ENCODE data around the gene PABPN1. TPM values are rescaled to one million over a fixed set of nuclear protein-coding genes. Genes with fewer than 3 reads are reported as not detected.
A peak's percentile ranks its signal among the peaks of the same experiment; 100 is the strongest.

PABPN1 gene
- total and polyA plus RNA-seq, 2 of the 13 experiments (the other 11 are each of a cell fraction or from before 2014, with no cell fraction given), result 233 to 524 TPM

GRCh38 chr14:23322568-23323517 lies 1.6 kb downstream of the PABPN1 start (continued):
- 0 out of 2 replicates have a peak, but pooled peaks have one; percentile 29 for TF ChIP-seq ZMYM2 (CRISPR knock-in tag; IDR thresholded peaks at IDR 0.05)
- no peak for TF ChIP-seq RBM39 (IDR thresholded peaks at IDR 0.05; ENCODE audit: low read depth, low read length, poor library complexity, severe bottlenecking)
- 0 out of 2 replicates have a peak, but pooled peaks have one; percentile 50 for TF ChIP-seq KDM4B (CRISPR knock-in tag; IDR thresholded peaks at IDR 0.05)
- peak; percentile 28 for TF ChIP-seq U2AF1 (optimal IDR thresholded peaks at IDR 0.05; ENCODE audit: low read depth, low read length)
- TF ChIP-seq SP2 (CRISPR knock-in tag; IDR thresholded peaks at IDR 0.05), result 0 out of 2 replicates have a peak, but pooled peaks have one; percentile 59
- TF ChIP-seq, protein P1, sequence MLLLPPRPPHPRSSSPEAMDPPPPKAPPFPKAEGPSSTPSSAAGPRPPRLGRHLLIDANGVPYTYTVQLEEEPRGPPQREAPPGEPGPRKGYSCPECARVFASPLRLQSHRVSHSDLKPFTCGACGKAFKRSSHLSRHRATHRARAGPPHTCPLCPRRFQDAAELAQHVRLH (CRISPR knock-in tag; IDR thresholded peaks at IDR 0.05; ENCODE audit: borderline replicate concordance, low read depth), result peak; percentile 51; the same call in 1 of the 2 replicates
- TF ChIP-seq NFE2L2 (IDR thresholded peaks at IDR 0.05; ENCODE audit: low read length), result no peak
- TF ChIP-seq, protein P2, sequence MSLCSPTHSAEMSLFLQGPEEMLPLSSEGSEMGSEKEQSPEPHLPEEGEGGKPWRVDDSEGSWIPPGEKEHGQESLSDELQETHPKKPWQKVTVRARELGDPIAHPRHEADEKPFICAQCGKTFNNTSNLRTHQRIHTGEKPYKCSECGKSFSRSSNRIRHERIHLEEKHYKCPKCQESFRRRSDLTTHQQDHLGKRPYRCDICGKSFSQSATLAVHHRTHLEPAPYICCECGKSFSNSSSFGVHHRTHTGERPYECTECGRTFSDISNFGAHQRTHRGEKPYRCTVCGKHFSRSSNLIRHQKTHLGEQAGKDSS (CRISPR knock-in tag; IDR thresholded peaks at IDR 0.05; ENCODE audit: borderline replicate concordance, low read depth), result peak; percentile 82
- 0 out of 2 replicates have a peak, but pooled peaks have one; percentile 2 for TF ChIP-seq ZNF160 (CRISPR knock-in tag; IDR thresholded peaks at IDR 0.05)
- 0 out of 2 replicates have a peak, but pooled peaks have one; percentile 8 for TF ChIP-seq ZNF710 (CRISPR knock-in tag; IDR thresholded peaks at IDR 0.05; ENCODE audit: borderline replicate concordance)
- TF ChIP-seq NONO (IDR thresholded peaks at IDR 0.05), result no peak
- TF ChIP-seq NONO (CRISPR knock-in tag; conservative IDR thresholded peaks at IDR 0.05), result peak; percentile 0; the same call in 1 of the 2 replicates
- TF ChIP-seq RFXANK (CRISPR knock-in tag; IDR thresholded peaks at IDR 0.05), result no peak
- TF ChIP-seq, protein P3, sequence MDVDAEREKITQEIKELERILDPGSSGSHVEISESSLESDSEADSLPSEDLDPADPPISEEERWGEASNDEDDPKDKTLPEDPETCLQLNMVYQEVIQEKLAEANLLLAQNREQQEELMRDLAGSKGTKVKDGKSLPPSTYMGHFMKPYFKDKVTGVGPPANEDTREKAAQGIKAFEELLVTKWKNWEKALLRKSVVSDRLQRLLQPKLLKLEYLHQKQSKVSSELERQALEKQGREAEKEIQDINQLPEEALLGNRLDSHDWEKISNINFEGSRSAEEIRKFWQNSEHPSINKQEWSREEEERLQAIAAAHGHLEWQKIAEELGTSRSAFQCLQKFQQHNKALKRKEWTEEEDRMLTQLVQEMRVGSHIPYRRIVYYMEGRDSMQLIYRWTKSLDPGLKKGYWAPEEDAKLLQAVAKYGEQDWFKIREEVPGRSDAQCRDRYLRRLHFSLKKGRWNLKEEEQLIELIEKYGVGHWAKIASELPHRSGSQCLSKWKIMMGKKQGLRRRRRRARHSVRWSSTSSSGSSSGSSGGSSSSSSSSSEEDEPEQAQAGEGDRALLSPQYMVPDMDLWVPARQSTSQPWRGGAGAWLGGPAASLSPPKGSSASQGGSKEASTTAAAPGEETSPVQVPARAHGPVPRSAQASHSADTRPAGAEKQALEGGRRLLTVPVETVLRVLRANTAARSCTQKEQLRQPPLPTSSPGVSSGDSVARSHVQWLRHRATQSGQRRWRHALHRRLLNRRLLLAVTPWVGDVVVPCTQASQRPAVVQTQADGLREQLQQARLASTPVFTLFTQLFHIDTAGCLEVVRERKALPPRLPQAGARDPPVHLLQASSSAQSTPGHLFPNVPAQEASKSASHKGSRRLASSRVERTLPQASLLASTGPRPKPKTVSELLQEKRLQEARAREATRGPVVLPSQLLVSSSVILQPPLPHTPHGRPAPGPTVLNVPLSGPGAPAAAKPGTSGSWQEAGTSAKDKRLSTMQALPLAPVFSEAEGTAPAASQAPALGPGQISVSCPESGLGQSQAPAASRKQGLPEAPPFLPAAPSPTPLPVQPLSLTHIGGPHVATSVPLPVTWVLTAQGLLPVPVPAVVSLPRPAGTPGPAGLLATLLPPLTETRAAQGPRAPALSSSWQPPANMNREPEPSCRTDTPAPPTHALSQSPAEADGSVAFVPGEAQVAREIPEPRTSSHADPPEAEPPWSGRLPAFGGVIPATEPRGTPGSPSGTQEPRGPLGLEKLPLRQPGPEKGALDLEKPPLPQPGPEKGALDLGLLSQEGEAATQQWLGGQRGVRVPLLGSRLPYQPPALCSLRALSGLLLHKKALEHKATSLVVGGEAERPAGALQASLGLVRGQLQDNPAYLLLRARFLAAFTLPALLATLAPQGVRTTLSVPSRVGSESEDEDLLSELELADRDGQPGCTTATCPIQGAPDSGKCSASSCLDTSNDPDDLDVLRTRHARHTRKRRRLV (CRISPR knock-in tag; IDR thresholded peaks at IDR 0.05), result 0 out of 2 replicates have a peak, but pooled peaks have one; percentile 22
- TF ChIP-seq SP4 (CRISPR knock-in tag; IDR thresholded peaks at IDR 0.05), result peak; percentile 19; the same call in 1 of the 2 replicates
- TF ChIP-seq ZBTB4 (CRISPR knock-in tag; IDR thresholded peaks at IDR 0.05; ENCODE audit: borderline replicate concordance), result no peak
